ENCODE data around the gene DUS2.
"Not testable (repeated sequence)": the region's sequence is repeated elsewhere in the genome, so short reads cannot be mapped to it uniquely, and the experiment has no call there.

The DUS2 gene

GRCh38 chr16:68097088-68097487 is 74.0 kb downstream of the DUS2 start:
- no peak overlapping the region for H3K27ac ChIP-seq
- H3K36me3 ChIP-seq, result no peaks in the 10 kb centered on the region
- no peaks in the 10 kb centered on the region for H3K27me3 ChIP-seq (ENCODE audit: insufficient read depth, low read depth, severe bottlenecking)
- H3K9me3 ChIP-seq (ENCODE audit: severe bottlenecking), result no peaks in the 10 kb centered on the region
- no peak for TF ChIP-seq CTCF (IDR thresholded peaks at IDR 0.05; ENCODE audit: low read depth, low read length)
- no peak for DNase-seq
- no peak overlapping the region for H3K4me3 ChIP-seq (ENCODE audit: low read depth, low read length)

GRCh38 chr16:68097895-68098294 is 74.8 kb downstream of the DUS2 start:
- H3K9me3 ChIP-seq (ENCODE audit: severe bottlenecking), result no peaks in the 10 kb centered on the region
- no peak for DNase-seq
- no peak for TF ChIP-seq CTCF (IDR thresholded peaks at IDR 0.05; ENCODE audit: low read depth, low read length)
- no peak overlapping the region for H3K4me3 ChIP-seq (ENCODE audit: low read depth, low read length)
- H3K27me3 ChIP-seq (ENCODE audit: insufficient read depth, low read depth, severe bottlenecking), result no peaks in the 10 kb centered on the region
- no peak overlapping the region for H3K27ac ChIP-seq
- H3K36me3 ChIP-seq, result no peaks in the 10 kb centered on the region

- Histone ChIP-seq H3K27me3 (ENCODE audit: insufficient read depth, low read depth, severe bottlenecking) (no peaks in the 10 kb centered on the region), H3K9me3 (ENCODE audit: severe bottlenecking) (no peaks in the 10 kb centered on the region), H3K36me3 (no peaks in the 10 kb centered on the region; the same call in 1 of the 2 replicates), H3K4me3 (ENCODE audit: low read depth, low read length) (no peak overlapping the region), H3K27ac (no peak overlapping the region)
- no peak for TF ChIP-seq CTCF (IDR thresholded peaks at IDR 0.05; ENCODE audit: low read depth, low read length)
- DNase-seq, result no peak
These were observed 77.4 kb downstream of the DUS2 start for GRCh38 chr16:68100488-68100887.

GRCh38 chr16:68105611-68106010 is 82.5 kb downstream of the DUS2 start:
- Histone ChIP-seq H3K9me3 (ENCODE audit: severe bottlenecking) (peaks cover 7% of the 10 kb centered on the region), H3K27me3 (ENCODE audit: insufficient read depth, low read depth, severe bottlenecking) (no peaks in the 10 kb centered on the region), H3K27ac (no peak overlapping the region), H3K4me3 (ENCODE audit: low read depth, low read length) (no peak overlapping the region), H3K36me3 (no peaks in the 10 kb centered on the region; the same call in 1 of the 2 replicates)
- TF ChIP-seq CTCF (IDR thresholded peaks at IDR 0.05; ENCODE audit: low read depth, low read length), result no peak
- DNase-seq, result no peak

DNA sequence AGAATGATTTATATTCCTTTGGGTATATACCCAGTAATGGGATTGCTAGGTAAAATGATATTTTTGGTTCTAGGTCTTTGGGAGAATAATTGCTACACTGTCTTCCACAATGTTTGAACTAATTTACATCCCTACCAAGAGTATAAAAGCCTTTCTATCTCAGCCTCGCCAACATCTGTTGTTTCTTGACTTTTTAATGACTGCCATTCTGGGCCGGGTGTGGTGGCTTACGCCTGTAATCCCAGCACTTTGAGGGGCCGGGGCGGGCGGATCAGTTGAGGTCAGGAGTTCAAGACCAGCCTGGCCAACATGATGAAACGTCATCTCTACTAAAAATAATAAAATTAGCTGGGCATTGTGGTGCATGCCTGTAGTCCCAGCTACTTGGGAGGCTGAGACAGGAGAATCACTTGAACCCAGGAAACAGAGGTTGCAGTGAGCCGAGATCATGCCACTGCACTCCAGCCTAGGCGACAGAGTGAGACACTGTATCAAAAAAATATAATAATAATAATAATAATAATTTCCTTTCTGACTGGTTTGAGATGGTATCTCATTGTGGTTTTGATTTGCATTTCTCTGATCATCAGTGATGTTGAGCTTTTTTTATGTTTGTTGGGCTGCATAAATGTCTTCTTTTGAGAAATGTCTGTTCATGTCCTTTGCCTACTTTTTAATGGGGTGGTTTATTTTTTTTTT is 84.3 kb downstream of the DUS2 start:
- not testable (repeated sequence) for DNase-seq; H3K27me3 ChIP-seq (ENCODE audit: insufficient read depth, low read depth, severe bottlenecking); H3K36me3 ChIP-seq; H3K9me3 ChIP-seq (ENCODE audit: severe bottlenecking); H3K27ac ChIP-seq; H3K4me3 ChIP-seq (ENCODE audit: low read depth, low read length)

- not testable (repeated sequence) for H3K27ac ChIP-seq; DNase-seq; H3K9me3 ChIP-seq (ENCODE audit: severe bottlenecking); H3K4me3 ChIP-seq (ENCODE audit: low read depth, low read length); H3K36me3 ChIP-seq; H3K27me3 ChIP-seq (ENCODE audit: insufficient read depth, low read depth, severe bottlenecking)
These were observed 86.1 kb downstream of the DUS2 start for GRCh38 chr16:68109156-68109555.

GRCh38 chr16:68110611-68111010 is 87.5 kb downstream of the DUS2 start:
- H3K27me3 ChIP-seq (ENCODE audit: insufficient read depth, low read depth, severe bottlenecking); H3K36me3 ChIP-seq; H3K27ac ChIP-seq; DNase-seq; H3K9me3 ChIP-seq (ENCODE audit: severe bottlenecking); H3K4me3 ChIP-seq (ENCODE audit: low read depth, low read length): not testable (repeated sequence)

Data from WERI-Rb-1 (cell line).